Measurements from ENCODE around the gene RAB11FIP4. TPM values are rescaled to one million over a fixed set of nuclear protein-coding genes. Genes with fewer than 3 reads are reported as not detected.

RAB11FIP4 gene
- total RNA-seq, 1 experiment from 2014 or later, result 48.8 TPM

DNA sequence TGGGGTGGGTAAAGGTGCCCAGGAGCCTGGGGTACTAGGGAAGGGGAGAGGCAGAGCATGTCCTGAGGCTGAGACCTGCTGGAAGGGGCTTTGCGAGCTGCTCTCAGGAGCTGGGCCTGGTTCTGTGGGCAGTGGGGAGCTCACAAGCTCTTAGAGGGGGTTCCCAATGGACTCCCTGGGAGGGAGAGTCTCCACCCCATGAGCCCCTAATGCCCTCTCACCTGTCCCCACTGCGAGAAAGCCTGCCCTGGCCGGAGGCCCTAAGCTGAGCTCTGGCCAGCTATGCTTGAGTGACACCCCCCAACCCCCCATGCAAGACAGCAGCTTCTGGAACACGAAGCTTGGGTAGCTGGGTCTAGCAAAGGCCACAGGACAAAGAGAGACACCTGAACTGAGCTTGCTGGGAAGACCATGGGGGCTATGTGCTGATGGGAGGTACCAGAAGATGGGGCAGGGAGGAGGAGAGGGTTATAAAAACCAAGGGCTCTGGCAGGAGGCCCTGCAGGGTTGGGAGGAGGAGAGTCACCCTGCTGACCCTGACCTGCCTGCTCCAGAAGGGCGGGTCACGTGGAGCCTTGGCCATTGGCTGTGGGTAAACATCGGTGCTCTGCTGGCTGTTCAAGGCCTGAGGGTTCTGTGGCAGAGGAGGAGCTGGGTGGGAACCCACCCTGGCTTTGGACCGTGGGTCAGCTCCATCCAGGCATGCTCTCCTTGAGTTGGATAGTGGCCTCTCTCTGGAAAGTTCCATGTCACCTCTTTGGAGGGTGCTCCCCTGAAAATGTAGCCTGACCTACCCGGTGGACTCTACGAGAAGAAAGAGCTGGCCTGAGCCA is 106.7 kb downstream of the RAB11FIP4 start:
- DNase-seq (ENCODE audit: low read depth, low spot score), result no peak
- in situ Hi-C loops (cut with HindIII; ENCODE audit: low pct_unique_long_range_greater_than_20kb, low sequenced_read_pairs), result no loop called here

DNA sequence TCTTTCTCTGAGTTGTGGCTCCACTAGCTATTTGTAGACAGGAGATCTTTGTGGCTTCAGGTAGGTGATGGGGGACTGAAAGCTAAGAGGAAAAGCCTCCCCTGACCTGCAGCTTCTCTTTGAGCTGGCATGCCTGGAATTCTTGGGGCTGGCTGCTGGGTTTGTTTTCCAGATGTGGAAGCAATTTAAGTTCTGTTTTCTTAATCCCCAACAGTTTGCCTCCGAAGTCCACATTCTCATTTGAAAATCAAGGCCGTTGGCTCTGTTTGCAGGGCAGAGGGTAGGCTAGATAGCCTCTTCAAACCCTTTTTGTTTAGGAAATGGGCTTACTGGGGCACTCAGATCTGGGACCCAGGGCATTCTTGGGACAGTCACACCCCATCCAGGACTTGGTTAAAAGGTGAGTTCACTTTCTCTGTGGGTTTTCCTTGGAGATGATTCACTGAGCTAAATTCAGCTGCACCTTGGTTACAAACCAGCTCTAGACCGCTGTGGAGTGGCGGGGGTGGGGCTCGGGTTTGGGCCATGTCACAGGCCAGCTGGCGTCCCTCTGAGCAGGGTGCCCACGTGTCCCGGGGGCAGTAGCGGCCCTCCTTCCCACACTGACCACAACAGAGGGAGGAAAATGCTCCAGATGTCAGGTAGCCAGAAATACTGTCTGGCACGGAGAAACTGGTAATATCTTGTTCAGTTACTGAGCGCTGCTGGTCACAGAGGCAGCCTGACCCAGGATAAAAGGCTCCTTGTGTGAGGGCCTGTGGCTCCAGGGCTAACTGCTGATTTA is 108.5 kb downstream of the RAB11FIP4 start:
- in situ Hi-C loops (cut with HindIII; ENCODE audit: low pct_unique_long_range_greater_than_20kb, low sequenced_read_pairs), result no loop called here
- DNase-seq (ENCODE audit: low read depth, low spot score), result peak; percentile 82

DNA sequence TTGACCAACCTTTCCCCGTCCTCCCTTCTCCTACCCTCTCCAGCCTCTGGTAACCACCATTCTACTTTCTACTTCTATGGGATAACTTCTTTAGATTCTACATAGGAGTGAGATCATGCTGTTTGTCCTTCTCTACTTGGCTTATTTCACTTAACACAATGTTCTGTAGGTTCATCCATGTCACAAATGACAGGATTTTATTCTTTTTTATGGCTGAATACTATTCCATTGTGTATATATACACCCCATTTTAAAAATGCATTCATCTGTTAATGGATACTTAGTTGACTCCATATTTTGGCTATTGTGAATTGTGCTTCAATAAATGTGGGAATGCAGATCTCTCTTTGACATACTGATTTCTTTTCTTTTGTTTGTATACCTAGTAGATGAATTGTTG is 115.0 kb downstream of the RAB11FIP4 start:
- DNase-seq (ENCODE audit: low read depth, low spot score), result no peak
- in situ Hi-C loops (cut with HindIII; ENCODE audit: low pct_unique_long_range_greater_than_20kb, low sequenced_read_pairs), result no loop called here

DNA sequence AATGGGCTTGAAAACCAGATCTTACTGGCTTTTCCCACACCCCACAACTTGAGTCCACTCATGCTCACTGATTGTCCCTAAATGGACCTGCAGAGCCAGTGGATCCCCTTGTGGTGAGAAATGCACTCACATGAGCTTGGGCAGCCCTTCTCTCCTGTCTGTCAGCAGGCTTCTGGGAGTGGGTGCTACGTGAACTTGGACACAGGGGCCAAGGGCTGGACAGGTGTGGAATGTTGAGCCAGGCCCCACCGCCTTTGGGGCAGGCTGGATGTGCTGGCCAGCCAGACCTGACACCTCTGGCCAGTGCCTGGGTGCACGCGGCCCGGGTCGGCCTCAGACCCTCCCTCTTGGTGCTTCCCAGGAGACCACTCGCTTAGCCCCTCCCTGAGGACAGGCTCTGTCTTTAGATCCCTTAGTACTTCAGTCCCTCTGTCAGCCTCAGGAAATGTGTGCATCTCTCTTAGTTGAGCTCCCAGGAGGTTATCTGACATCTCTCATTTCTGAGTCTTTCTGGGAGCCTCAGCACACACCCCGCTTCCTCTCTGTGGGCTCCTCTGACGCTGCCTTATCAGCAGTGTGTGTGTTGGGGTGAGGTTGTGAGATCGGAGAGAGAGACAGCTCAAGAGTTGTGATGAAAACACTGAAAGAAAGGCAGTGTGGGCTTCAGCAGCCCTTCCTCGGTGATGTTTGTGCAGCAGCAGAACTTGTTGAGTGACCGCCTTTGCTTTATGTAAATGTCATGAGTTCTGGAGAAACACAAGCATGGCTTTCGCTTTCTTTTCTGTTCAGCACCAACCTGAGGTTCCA is 117.0 kb downstream of the RAB11FIP4 start:
- DNase-seq (ENCODE audit: low read depth, low spot score), result peak; percentile 25
- in situ Hi-C loops (cut with HindIII; ENCODE audit: low pct_unique_long_range_greater_than_20kb, low sequenced_read_pairs), result no loop called here

DNA sequence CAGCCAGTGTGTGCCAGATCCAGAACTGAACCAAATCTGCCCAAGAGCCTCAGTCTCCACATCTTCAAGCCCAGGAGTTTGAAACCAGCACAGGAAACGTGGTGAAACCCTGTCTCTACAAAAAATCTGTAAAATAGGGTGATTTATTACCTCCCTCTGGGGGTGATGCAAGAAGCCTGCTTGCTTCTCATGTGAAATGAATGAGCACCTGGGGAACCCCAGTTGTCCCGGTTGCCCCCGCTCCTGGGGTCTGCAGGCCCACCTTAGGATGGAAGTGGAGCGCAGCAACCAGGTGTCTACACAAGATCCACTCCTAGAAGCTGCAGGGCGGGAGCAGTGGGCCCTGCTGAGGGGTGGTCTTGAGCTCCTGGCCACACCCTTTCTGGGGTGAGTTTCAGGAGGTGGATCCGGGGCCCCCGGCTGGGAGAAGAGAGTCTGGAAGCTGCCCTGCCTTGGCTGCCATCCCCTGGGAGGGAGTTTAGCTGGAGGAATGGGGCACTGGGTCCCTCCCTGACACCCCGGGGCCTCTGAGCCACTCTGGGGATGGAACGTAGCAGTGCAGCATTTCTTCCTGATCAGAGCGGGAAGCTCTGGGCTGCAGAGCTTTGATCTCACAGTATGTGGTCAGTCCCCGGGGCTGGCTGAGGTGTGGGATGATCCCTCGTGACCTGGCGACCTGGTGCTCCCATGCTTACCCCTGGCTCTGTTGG is 117.8 kb downstream of the RAB11FIP4 start:
- no peak for DNase-seq (ENCODE audit: low read depth, low spot score)
- in situ Hi-C loops (cut with HindIII; ENCODE audit: low pct_unique_long_range_greater_than_20kb, low sequenced_read_pairs), result no loop called here

DNA sequence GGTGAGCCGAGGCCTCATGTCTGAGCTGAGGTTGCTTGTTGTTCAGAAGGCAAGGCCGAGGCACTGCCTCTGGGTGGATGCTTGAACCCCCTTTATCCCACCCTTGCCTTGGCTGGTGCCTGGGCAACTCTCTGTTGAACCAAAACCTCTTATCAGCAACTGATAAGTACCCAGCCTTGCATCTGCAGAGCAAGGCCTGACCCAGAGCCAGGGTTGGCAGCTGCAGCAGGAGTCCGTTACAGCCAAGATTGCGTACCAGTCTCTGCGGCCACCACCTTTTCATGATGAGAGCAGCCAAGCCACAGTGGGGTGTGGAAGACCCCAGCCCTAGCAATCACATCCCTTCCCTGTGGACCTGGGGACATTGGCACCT is 118.3 kb downstream of the RAB11FIP4 start:
- DNase-seq (ENCODE audit: low read depth, low spot score), result no peak
- in situ Hi-C loops (cut with HindIII; ENCODE audit: low pct_unique_long_range_greater_than_20kb, low sequenced_read_pairs), result no loop called here

DNA sequence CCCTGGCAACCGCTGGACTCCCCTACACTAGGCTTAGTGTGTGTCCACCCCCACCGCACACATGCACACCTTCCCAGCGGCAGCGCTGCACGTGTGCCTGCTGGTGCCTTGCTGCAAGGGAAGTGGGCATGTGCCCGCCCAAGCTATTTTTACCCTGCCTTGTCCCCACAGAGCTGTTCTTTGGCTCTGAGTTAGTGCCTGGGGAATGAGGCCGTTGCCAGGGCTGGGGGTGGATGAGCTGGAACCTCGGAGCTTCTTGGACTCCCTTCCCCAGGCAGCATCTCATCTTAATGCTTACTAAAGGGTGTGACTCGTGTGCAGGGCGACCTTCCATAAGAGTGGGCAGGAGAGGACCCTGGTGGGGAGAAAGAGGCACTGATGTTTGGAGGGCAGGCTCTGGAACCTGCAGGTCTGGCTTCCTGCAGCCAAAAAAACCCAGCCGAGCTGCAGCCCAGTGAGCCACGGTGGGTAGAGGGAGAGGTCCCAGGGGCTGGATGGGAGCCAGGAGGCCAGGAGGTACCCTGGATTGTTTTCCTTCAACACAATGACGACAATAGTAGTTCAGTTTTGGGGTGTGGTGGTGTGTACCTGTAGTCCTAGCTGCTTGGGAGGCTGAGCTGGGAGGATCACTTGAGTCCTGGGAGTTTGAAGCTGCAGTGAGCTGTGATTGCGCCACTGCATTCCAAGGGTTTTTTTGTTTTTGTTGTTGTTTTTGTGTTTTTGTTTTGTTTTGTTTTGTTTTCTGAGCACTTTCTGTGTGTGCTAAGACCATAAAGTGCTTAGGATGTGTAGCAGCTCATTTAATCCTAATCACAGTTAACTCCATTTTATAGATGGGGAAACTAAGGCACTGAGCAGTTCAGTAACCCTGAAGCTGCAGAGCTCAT is 119.1 kb downstream of the RAB11FIP4 start:
- in situ Hi-C loops (cut with HindIII; ENCODE audit: low pct_unique_long_range_greater_than_20kb, low sequenced_read_pairs), result no loop called here
- no peak for DNase-seq (ENCODE audit: low read depth, low spot score)

DNA sequence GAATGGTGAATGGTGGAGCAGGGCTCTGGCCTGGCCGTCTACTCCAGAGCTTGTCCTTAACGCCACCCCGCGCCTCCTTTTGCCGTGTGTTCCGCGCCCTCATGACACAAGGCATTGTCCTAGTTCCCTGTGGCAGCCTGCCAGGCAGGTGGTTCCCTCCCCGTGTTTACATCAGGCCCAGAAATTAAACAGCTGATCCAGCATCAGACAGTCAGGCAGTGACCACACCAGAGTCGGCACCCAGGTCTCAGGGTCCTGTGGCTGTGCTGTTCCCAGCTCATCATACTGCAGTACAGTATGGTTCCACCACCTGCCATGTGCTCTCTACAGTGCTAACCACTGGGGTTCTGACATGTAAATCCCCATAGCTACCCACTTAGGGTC is 119.7 kb downstream of the RAB11FIP4 start:
- no peak for DNase-seq (ENCODE audit: low read depth, low spot score)
- in situ Hi-C loops (cut with HindIII; ENCODE audit: low pct_unique_long_range_greater_than_20kb, low sequenced_read_pairs), result no loop called here

DNA sequence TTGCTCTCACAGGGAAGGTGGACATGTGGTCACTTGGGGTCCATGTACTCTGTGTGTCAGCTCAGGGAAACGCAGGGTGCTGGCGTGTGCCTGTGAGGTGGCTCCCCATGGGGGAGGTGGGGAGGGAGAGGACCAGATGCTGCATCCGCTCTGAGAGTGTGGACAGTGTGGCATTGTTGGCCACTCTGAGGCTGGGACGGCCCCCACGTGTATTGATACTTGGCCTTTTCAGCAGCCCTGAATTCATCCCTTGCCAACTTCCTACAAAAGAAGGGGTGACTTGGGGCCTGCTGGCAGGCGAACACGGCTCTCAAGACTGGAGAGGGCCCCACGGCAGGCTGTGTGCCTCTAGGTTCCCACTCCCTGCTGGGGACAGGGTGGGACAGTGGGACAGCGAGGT is 120.1 kb downstream of the RAB11FIP4 start:
- in situ Hi-C loops (cut with HindIII; ENCODE audit: low pct_unique_long_range_greater_than_20kb, low sequenced_read_pairs), result no loop called here
- no peak for DNase-seq (ENCODE audit: low read depth, low spot score)

DNA sequence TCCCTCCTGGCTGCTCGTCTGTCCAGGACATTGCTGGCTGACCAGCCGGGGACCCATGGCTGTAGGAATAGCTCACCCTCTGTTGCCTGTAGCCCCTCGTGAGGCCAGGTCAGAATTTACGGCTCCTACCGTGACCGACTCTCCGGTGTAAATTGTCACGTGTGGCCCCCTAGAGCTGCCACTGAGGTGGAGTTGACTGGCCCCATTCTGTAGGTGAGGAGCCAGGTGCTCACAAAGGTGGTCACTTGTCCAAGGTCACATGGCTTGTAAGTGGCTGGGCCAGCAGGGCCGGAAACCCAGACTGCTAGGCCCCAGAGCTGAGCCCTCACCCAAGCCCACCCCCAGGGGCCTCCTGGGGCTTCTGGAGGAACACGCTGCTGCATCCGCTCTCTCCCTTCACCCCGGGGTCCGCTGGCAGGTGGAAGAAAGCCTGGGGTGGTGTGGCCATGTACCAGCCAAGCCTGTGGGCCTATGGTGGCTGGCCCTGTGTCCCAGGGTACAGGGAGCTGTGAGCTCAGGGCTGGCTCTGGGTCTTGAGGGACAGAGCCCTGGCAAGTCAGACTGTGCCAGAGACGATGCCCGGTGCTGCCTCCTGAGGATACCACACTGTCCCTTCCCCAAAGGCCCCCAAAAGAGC is 120.7 kb downstream of the RAB11FIP4 start:
- DNase-seq (ENCODE audit: low read depth, low spot score), result no peak
- in situ Hi-C loops (cut with HindIII; ENCODE audit: low pct_unique_long_range_greater_than_20kb, low sequenced_read_pairs), result no loop called here

DNA sequence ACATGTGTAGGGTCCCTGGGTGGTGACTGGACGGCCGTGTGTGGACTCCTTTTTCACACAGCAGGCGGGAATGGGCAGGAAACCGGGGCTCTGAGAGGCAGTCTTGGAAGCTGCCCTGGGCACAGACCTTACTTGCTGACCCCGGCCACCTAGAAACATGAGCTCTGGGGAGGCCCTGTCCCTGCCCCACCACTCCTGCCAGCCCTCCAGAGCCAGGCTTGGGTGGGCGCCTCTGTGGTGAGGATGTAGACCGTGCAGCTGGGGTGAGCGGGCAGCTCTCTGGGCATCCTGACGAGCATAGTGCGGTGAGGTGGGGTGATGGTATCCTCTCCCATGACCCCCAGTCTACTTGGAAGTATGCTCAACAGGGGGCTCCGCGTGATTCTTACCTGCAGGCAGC is 121.3 kb downstream of the RAB11FIP4 start:
- DNase-seq (ENCODE audit: low read depth, low spot score), result no peak
- in situ Hi-C loops (cut with HindIII; ENCODE audit: low pct_unique_long_range_greater_than_20kb, low sequenced_read_pairs), result no loop called here

DNA sequence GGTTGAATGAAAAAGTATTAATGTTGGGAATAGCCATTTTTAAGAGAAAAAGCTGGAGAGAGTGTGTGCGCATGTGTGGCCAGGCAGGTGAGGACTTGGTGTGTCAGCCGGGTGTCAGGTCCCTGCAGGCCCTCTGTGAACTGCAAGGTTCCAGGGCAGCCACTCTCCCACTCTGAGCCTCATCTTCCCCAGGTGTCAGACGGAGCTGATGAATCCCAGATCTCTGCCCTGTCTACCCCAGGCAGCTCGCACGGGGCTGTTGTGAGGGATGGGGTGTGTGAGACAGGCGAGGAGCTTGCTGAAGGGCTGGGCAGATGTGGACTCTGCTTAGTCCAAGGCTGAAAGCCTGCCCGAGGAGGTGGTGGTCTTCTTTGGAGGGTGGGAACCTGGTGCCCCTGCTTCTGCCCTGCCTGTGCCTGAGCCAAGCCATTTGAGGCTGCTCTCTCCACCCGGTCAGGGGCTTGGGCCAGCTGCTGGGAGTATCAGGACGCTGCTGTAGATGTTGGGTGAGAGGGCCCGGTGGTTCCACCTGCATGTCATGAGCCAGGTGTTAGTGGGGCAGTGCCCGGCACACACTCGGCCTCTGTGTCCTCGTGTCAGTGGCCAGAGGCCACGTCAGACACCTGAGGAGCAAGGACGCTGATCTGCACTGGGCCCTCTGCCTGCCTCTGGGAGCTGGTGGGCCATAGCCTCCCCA is 122.4 kb downstream of the RAB11FIP4 start:
- no peak for DNase-seq (ENCODE audit: low read depth, low spot score)
- in situ Hi-C loops (cut with HindIII; ENCODE audit: low pct_unique_long_range_greater_than_20kb, low sequenced_read_pairs), result no loop called here

DNA sequence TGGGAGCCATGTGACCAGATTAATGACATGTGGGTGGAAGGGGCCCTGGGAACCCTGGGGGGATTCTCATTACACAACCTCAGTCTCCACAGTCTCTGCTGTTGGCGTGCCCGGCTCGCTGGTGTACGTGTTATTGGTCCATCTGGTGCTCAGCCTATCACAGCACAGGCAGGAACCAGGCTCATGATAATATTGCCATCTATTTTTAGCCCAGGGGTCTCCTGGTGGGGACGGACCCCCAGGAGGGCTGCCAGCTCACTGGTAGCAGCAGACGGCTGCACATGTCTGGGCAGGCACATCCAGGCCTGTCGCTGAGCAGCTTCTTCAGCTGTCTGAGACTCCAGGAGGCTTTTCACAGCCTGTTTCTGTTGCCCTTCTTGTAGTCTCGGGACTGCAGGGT is 123.8 kb downstream of the RAB11FIP4 start:
- in situ Hi-C loops (cut with HindIII; ENCODE audit: low pct_unique_long_range_greater_than_20kb, low sequenced_read_pairs), result no loop called here
- no peak for DNase-seq (ENCODE audit: low read depth, low spot score)

DNA sequence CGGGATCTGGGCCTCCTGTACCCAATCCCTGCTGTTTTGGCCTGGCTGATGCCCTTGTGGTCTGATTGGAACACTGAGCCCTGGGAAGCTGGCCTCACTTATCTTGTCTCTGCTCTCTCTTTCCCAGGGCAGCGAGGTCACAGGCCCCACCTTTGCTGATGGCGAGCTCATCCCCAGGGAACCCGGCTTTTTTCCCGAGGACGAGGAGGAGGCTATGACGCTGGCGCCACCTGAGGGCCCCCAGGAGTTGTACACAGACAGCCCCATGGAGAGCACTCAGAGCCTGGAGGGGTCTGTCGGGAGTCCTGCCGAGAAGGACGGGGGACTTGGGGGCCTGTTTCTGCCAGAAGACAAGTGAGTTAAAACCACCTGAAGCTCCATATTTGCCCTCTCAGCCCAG is 126.0 kb downstream of the RAB11FIP4 start:
- peak; percentile 38 for DNase-seq (ENCODE audit: low read depth, low spot score)
- in situ Hi-C loops (cut with HindIII; ENCODE audit: low pct_unique_long_range_greater_than_20kb, low sequenced_read_pairs), result no loop called here

DNA sequence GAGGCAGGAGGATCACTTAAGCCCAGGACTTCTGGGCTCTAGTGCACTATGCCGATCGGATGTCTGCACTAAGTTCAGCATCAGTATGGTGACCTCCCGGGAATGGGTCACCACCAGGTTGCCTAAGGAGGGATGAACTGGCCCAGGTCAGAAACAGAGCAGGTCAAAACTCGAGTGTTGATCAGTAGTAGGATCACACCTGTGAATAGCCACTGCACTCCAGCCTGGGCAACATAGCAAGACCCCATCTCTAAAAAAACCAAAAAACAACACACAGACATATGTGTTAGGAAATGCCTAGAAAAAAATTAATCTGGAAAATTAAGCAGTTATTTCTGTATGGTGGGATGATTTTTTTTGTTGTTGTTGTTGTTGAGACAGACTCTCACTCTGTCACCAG is 127.0 kb downstream of the RAB11FIP4 start:
- no peak for DNase-seq (ENCODE audit: low read depth, low spot score)
- in situ Hi-C loops (cut with HindIII; ENCODE audit: low pct_unique_long_range_greater_than_20kb, low sequenced_read_pairs), result no loop called here
